GM23248 (cell line): Measurements from ENCODE around the gene GADD45GIP1. TPM values are rescaled to one million over a fixed set of nuclear protein-coding genes. Genes with fewer than 3 reads are reported as not detected.

Experiments used
- DNase-seq: peaks from one replicate; pipeline ENCODE4 v3.0.0-alpha.2; 2015
- H2AFZ ChIP-seq: fragments of 200-600 bp; sonication (generic); 2 replicates; pipeline ENCODE4 v1.6.1; 2016; ENCODE audit warnings: antibody characterized with exemption
- H3F3A ChIP-seq: fragments of 200-600 bp; sonication (generic); 2 replicates; pipeline ENCODE4 v1.6.1; 2016; ENCODE audit warnings: mild to moderate bottlenecking, antibody characterized with exemption, mixed run types; ENCODE audit not compliant: insufficient read depth
- H3K27ac ChIP-seq: fragments of 200-600 bp; sonication (generic); 2 replicates; pipeline ENCODE4 v1.5.1; 2016; ENCODE audit warnings: mild to moderate bottlenecking
- H3K27me3 ChIP-seq: fragments of 200-600 bp; sonication (generic); replicated peaks from 2 replicates; pipeline ENCODE4 v1.6.1; 2016; ENCODE audit warnings: mild to moderate bottlenecking; ENCODE audit not compliant: insufficient read depth
- H3K36me3 ChIP-seq: fragments of 200-600 bp; sonication (generic); 2 replicates; pipeline ENCODE4 v1.6.1; 2016; ENCODE audit warnings: low read depth, mild to moderate bottlenecking
- H3K4me1 ChIP-seq: fragments of 200-600 bp; sonication (generic); 2 replicates; pipeline ENCODE4 v1.6.1; 2016; ENCODE audit warnings: mild to moderate bottlenecking; ENCODE audit not compliant: insufficient read depth
- H3K4me2 ChIP-seq: fragments of 200-600 bp; sonication (generic); one replicate; pipeline ENCODE4 v1.6.1; 2016; ENCODE audit warnings: mild to moderate bottlenecking; ENCODE audit not compliant: unreplicated experiment
- H3K4me3 ChIP-seq: fragments of 200-600 bp; sonication (generic); 2 replicates; pipeline ENCODE4 v1.5.1; 2016; ENCODE audit warnings: mild to moderate bottlenecking
- H3K79me2 ChIP-seq: fragments of 200-600 bp; sonication (generic); 2 replicates; pipeline ENCODE4 v1.6.1; 2016; ENCODE audit warnings: mild to moderate bottlenecking; ENCODE audit not compliant: insufficient read depth
- H3K9ac ChIP-seq: fragments of 200-600 bp; sonication (generic); 2 replicates; pipeline ENCODE4 v1.6.1; 2016; ENCODE audit warnings: mild to moderate bottlenecking
- H3K9me2 ChIP-seq: fragments of 200-600 bp; sonication (generic); 2 replicates; pipeline ENCODE4 v1.6.1; 2016; ENCODE audit warnings: mixed run types, mild to moderate bottlenecking, moderate library complexity; ENCODE audit not compliant: insufficient read depth
- H3K9me3 ChIP-seq: fragments of 200-600 bp; sonication (generic); one replicate; pipeline ENCODE4 v1.6.1; 2017; ENCODE audit warnings: low read depth
- H4K20me1 ChIP-seq: fragments of 200-600 bp; sonication (generic); 2 replicates; pipeline ENCODE4 v1.6.0; 2016; ENCODE audit not compliant: insufficient read depth
- EZH2 ChIP-seq: fragments of 200-600 bp; sonication (generic); IDR thresholded peaks from 2 replicates; pipeline ENCODE4 v1.6.1; 2018; ENCODE audit warnings: antibody characterized with exemption, mild to moderate bottlenecking; ENCODE audit not compliant: insufficient read depth, poor library complexity, severe bottlenecking
- EZH2phosphoT487 ChIP-seq: fragments of 200-600 bp; sonication (generic); IDR thresholded peaks from 2 replicates; pipeline ENCODE4 v1.6.1; 2018; ENCODE audit warnings: antibody characterized with exemption, moderate library complexity, mild to moderate bottlenecking, low read depth; ENCODE audit not compliant: insufficient read depth
- WGBS, 2 experiments: methylation state at CpG; one replicate each; pipeline ENCODE4 v1.1.6; 2015 to 2017; ENCODE audit warnings: low lambda C conversion rate in 2 of 2, low coverage in 1 of 2; ENCODE audit errors: missing lambda C conversion rate in 2 of 2; 5-methylcytosine and 5-hydroxymethylcytosine counted together
- in situ Hi-C: fragments of 300-500 bp; cut with MboI; formaldehyde crosslinking; loops from 2 replicates; pipeline ENCODE4 v1.15.0; 2020
- polyA plus RNA-seq: library from polyadenylated mRNA; unstranded; fragments of >200 nt; fragmentation: Nextera tagmentation; extraction: Ambion mirVana; gene quantifications from 2 replicates; pipeline ENCODE4 v1.2.1, GENCODE V29; 2016
- total RNA-seq: library from RNA; depleted of rRNA; stranded (reverse); fragments of >200 nt; shearing (Covaris generic); gene quantifications from 2 replicates; pipeline ENCODE4 v1.2.3, GENCODE V29; 2014

Gene GADD45GIP1
- total and polyA plus RNA-seq, 2 experiments from 2014 or later = 48.4 to 132 TPM

GRCh38 chr19:12995596-12996405 is 38.8 kb upstream of the GADD45GIP1 start:
- H3K27me3 ChIP-seq = no peaks in the 10 kb centered on the region
- H3K4me3 ChIP-seq = peak overlapping the region; percentile 99
- 1% methylated on average over 24 to 95 of the region's 129 CpGs for WGBS, 2 experiments
- peak overlapping the region; percentile 84 for H3K27ac ChIP-seq
- peak; percentile 59 for DNase-seq
- H3K9me3 ChIP-seq = no peaks in the 10 kb centered on the region
- H2AFZ ChIP-seq = 0 out of 2 replicates have a peak overlapping the region, but pooled peaks have one; percentile 24
- in situ Hi-C loops = no loop called here
- H3K4me2 ChIP-seq = peak overlapping the region; percentile 87
- 0 out of 2 replicates have a peak, but pooled peaks cover 4% of the 10 kb centered on the region for H3K36me3 ChIP-seq
- peaks cover 3% of the 10 kb centered on the region; the same call in 1 of the 2 replicates for H3F3A ChIP-seq
- H3K9me2 ChIP-seq = no peaks in the 10 kb centered on the region
- peaks cover 16% of the 10 kb centered on the region for H3K4me1 ChIP-seq
- peaks cover 50% of the 10 kb centered on the region for H3K79me2 ChIP-seq
- H4K20me1 ChIP-seq = no peaks in the 10 kb centered on the region
- TF ChIP-seq EZH2phosphoT487 = no peak
- TF ChIP-seq EZH2 = no peak
- H3K9ac ChIP-seq = peak overlapping the region; percentile 100

GRCh38 chr19:12994701-12995595 is 37.9 kb upstream of the GADD45GIP1 start, which contains the start of gene NFIX:
TSS of gene NFIX (plus strand) at chr19:12995475. CDS start at chr19:12995838, 363 bp downstream.
- H3F3A ChIP-seq = peaks cover 3% of the 10 kb centered on the region; the same call in 1 of the 2 replicates
- H3K4me1 ChIP-seq = peaks cover 16% of the 10 kb centered on the region
- no peaks in the 10 kb centered on the region for H3K9me3 ChIP-seq
- peak within 1 kb of the TSS; percentile 61 for H2AFZ ChIP-seq
- H3K36me3 ChIP-seq = 0 out of 2 replicates have a peak, but pooled peaks cover 4% of the 10 kb centered on the region
- DNase-seq = peak; percentile 86
- no peaks in the 10 kb centered on the region for H3K9me2 ChIP-seq
- in situ Hi-C loops = no loop called here
- no peaks in the 10 kb centered on the region for H4K20me1 ChIP-seq
- peaks cover 41% of the 10 kb centered on the region for H3K79me2 ChIP-seq
- WGBS, 2 experiments = 19 to 25% methylated on average over 39 to 58 of the region's 84 CpGs
- H3K4me2 ChIP-seq = peak within 1 kb of the TSS; percentile 87
- peak within 1 kb of the TSS; percentile 84 for H3K27ac ChIP-seq
- TF ChIP-seq EZH2 (no peak), EZH2phosphoT487 (no peak)
- H3K4me3 ChIP-seq = peak within 1 kb of the TSS; percentile 99
- peak within 1 kb of the TSS; percentile 100 for H3K9ac ChIP-seq
- H3K27me3 ChIP-seq = no peaks in the 10 kb centered on the region

- no peak overlapping the region for H3K4me2 ChIP-seq
- in situ Hi-C loops = no loop called here
- no peak overlapping the region for H3K4me3 ChIP-seq
- peaks cover 3% of the 10 kb centered on the region; the same call in 1 of the 2 replicates for H3F3A ChIP-seq
- H3K27ac ChIP-seq = no peak overlapping the region
- no peak overlapping the region for H2AFZ ChIP-seq
- no peak for DNase-seq
- H3K9ac ChIP-seq = no peak overlapping the region
- no peaks in the 10 kb centered on the region for H3K36me3 ChIP-seq
- H4K20me1 ChIP-seq = no peaks in the 10 kb centered on the region
- H3K9me3 ChIP-seq = no peaks in the 10 kb centered on the region
- H3K4me1 ChIP-seq = peaks cover 13% of the 10 kb centered on the region
- H3K79me2 ChIP-seq = peaks cover 27% of the 10 kb centered on the region
- H3K9me2 ChIP-seq = no peaks in the 10 kb centered on the region
- 76 to 83% methylated on average over 6 to 7 of the region's 7 CpGs for WGBS, 2 experiments
- TF ChIP-seq EZH2 (no peak), EZH2phosphoT487 (no peak)
- H3K27me3 ChIP-seq = no peaks in the 10 kb centered on the region
Measured at GRCh38 chr19:12993562-12993961, 36.5 kb upstream of the GADD45GIP1 start.

DNA sequence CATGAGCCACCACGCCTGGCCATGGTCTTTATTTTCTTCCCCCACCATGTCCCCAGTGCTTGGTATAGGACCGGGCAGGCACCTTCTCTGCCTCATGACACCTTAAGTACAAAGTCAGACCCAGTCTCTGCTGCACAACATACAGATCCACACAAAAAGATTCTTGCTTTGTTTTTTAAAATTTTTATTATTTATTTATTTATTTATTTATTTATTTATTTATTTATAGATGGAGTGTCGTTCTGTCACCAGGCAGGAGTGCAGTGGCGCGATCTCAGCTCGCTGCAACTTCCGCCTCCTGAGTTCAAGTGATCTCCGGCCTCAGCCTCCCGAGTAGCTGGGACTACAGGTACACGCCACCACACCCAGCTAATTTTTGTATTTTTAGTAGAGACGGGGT is 35.7 kb upstream of the GADD45GIP1 start:
- Histone ChIP-seq H3K4me2 (no peak overlapping the region), H3K4me1 (peaks cover 5% of the 10 kb centered on the region), H3K4me3 (no peak overlapping the region), H3K27ac (no peak overlapping the region), H3K27me3 (no peaks in the 10 kb centered on the region), H3K79me2 (peaks cover 19% of the 10 kb centered on the region), H2AFZ (no peak overlapping the region), H3F3A (peaks cover 3% of the 10 kb centered on the region; the same call in 1 of the 2 replicates), H3K36me3 (no peaks in the 10 kb centered on the region), H3K9ac (no peak overlapping the region), H3K9me2 (no peaks in the 10 kb centered on the region), H4K20me1 (no peaks in the 10 kb centered on the region), H3K9me3 (no peaks in the 10 kb centered on the region)
- 92 to 96% methylated on average over 11 of the region's 11 CpGs for WGBS, 2 experiments
- no peak for DNase-seq
- TF ChIP-seq EZH2phosphoT487 (no peak), EZH2 (no peak)
- in situ Hi-C loops = no loop called here
